ENCODE results near the gene LIPI.
"Not testable (repeated sequence)": the region's sequence is repeated elsewhere in the genome, so short reads cannot be mapped to it uniquely, and the experiment has no call there.

Gene LIPI

DNA sequence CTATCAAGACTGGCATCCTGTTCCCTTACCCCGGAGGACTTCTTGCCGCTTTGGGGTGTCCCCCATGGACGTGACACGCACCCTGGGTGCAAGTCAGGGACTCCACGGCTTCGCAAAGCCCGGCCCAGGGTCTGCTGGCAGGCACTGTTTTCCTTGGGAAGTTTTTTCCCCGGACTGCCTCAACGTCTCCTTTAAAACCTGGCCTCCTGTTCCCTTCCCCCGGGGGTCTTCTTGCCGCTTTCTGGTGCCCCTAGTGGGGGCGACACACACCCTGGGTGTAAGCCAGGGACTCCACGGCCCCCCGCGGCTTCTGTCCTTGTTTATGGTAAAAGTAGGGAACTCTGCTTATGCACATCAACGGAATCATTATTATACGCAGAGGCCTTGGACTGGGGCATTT lies 136.6 kb downstream of the LIPI start:
- DNase-seq (ENCODE audit: low read depth in 3 of 3, low spot score in 1 of 3) = no peak

DNA sequence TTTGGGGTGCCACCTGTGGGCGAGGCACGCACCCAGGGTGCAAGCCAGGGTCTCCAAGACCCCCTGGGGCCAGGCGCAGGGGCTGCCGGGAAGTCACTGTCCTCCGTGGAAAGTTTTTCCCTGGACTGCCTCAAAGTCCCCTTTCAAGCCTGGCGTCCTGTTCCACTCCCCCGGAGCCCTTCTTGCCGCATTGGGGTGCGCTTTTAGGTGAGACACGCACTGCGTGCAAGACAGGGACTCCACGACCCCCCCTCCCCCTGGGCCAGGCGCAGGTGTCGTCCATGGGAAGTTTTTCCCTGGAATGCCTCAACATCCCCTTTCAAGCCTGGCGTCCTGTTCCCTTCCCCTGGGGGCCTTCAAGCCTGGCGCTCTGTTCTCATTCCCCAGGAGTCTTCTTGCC lies 137.1 kb downstream of the LIPI start:
- no peak for DNase-seq (ENCODE audit: low read depth in 3 of 3, low spot score in 1 of 3)

DNA sequence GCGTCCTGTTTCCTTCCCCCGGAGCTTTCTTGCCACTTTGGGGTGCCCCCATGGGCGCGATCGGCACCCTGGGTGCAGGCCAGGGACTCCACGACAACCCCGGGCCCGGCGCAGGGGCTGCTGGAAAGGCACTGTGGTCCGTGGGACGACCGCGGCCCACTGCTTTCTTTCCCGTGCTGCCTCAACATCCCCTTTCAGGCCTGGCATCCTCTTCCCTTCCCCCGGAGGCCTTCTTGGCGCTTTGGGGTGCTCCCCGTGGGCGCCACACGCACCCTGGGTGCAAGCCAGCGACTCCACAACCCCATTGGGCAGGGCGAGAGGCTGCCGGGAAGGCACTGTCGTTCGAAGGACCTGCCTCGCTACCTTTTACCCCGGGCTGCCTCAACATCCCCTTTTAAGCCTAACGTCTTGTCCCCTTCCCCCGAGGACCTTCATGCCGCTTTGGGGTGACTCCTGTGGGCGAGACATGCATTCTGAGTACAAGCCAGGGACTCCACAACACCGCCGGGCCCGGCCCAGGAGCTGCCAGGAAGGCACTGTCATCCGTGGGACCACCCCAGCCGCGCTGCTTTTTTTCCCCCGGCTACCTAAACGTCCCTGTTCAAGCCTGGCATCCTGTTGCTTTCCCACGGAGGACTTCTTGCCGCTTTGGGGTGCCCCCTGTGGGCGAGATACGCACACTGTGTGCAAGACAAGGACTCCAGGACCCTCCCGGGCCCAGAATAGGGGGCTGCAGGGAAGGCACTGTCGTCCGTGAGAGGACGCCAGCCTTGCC lies 137.8 kb downstream of the LIPI start:
- no peak for DNase-seq (ENCODE audit: low read depth in 3 of 3, low spot score in 1 of 3)

GRCh38 chr21:14071902-14072734 lies 138.6 kb downstream of the LIPI start:
- no peak for DNase-seq (ENCODE audit: low read depth in 3 of 3, low spot score in 1 of 3)

GRCh38 chr21:14070968-14071367 lies 139.8 kb downstream of the LIPI start:
- no peak for DNase-seq (ENCODE audit: low read depth in 3 of 3, low spot score in 1 of 3)

DNA sequence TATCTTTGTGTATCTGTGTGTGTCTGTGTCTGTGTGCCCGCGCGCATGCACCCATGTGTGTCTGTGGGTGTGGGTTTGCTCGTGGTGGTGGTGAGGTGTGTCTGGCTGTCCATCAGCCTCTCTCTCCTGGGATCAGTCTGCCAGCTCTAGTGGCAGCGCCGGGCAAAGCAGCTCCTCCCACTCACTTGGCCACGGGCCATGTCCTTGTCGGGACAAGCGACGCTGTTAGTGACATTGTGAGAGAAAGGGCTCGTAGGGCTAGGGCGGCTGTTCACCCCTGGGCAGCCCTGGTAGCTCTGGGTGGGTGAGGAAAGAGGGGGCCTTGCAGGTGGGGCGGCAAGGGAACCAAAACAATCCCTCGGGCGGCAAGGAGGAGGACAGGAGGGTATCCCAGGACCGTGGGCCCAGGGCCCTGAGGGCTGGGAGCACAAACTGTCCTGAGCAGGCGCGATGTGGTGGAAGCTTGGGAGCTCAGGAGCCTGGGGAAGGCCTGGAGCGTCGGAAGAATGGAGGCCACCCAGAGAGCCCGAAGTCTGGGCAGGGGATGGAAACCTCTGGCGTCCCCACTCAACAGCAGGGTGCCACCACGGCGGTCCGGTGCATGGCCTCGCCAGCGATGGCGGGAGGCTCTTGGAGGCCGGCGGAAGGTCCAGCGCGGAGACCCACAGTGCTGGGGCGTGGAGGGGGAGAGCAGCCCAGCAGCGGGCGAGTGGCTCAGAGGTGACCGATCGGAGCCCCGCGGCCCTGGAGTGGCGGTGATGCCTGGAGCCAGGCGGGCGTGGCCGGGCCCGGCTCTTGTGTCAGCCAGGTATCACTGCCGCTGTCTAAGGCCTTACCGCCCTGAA lies 140.5 kb downstream of the LIPI start:
- DNase-seq (ENCODE audit: low read depth in 3 of 3, low spot score in 1 of 3) = no peak

DNA sequence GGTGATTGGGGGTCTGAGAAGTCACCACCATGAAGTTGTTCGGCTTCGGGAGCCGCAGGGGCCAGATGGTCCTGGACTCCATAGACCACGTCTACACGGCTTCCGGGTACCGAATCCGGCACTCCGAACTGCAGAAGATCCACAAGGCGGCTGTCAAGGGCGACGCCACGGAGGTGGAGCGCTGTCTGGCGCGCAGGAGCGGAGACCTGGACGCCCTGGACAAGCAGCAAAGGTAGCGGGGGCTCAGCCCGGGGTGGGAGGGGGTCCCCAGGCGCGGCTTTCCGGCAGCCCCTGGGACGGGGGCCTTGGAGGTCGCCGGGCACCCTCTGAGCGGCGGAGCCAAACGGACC lies 146.5 kb downstream of the LIPI start:
- DNase-seq (ENCODE audit: low read depth in 3 of 3, low spot score in 1 of 3) = no peak

GRCh38 chr21:14063620-14064295 lies 147.0 kb downstream of the LIPI start:
- DNase-seq (ENCODE audit: low read depth in 3 of 3, low spot score in 1 of 3) = not testable (repeated sequence)

DNA sequence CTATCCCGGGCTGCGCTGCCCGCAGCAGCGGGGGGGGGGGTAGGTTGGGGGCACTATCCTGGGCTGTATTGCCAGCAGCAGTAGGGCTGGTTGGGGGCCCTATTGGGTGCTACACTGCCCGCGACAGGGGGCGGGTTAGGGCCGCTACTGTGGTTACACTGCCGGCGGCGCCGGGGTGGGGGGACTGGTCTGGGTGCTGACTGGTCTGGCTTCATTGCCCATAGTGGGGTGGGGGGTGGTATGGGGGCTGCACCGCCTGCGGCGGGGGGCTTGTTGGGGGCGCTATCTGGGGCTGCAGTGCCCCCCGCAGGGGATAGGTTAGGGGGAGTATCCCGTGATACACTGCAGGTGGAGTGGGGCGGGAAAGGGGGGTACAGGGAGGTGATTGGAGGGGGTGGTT lies 148.1 kb downstream of the LIPI start:
- not testable (repeated sequence) for DNase-seq (ENCODE audit: low read depth in 3 of 3, low spot score in 1 of 3)

DNA sequence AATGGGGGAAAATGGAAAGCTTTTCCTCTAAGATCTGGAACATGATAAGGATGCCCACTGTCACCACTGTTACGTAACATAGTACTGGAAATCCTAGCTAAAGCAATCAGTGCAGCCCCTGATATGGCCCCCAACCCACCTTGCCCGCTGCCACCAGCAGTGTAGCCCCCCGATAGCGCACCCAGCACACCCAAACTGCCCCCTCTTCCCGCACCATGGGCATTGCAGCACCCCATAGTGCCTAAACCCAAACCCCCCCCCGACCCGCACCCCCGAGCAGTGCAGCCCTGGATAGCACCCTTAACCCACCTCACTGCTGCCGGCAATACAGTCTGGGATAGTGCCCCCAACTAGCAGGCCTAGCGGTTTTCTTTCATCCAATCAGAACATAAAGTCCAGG lies 148.9 kb downstream of the LIPI start:
- DNase-seq (ENCODE audit: low read depth in 3 of 3, low spot score in 1 of 3) = not testable (repeated sequence)

GRCh38 chr21:14058995-14059627 lies 151.6 kb downstream of the LIPI start:
- DNase-seq (ENCODE audit: low read depth in 3 of 3, low spot score in 1 of 3) = not testable (repeated sequence)

All from stimulated activated CD4-positive, alpha-beta T cell treated with anti-CD3 and anti-CD28 coated beads, TNF-alpha, amount 100 ng/mL, for 1 hour (primary cell).